Activated B cell treated with CpG ODN at 0.5 μM for 24 hours (primary cell): ENCODE measurements around the gene POLR1H. TPM values are rescaled to one million over a fixed set of nuclear protein-coding genes. Genes with fewer than 3 reads are reported as not detected.
A peak's percentile ranks its signal among the peaks of the same experiment; 100 is the strongest.

ENCODE experiments used
- ATAC-seq: fragments of 200-7000 bp; cut with Tn5 transposase; one replicate; pipeline ENCODE4 v1.10.0; 2021; ENCODE audit warnings: low read depth, mild to moderate bottlenecking, moderate library complexity
- CTCF ChIA-PET: fragments of 350-600 bp; sonication (Branson Sonifier 250); formaldehyde crosslinking; loops from one replicate; lab custom pipeline; 2021; ENCODE audit warnings: antibody characterized with exemption; lab: Charles Lee
- POLR2A ChIA-PET: fragments of 350-600 bp; sonication (Branson Sonifier 250); formaldehyde crosslinking; loops from one replicate; lab custom pipeline; 2021; ENCODE audit warnings: antibody characterized with exemption; lab: Charles Lee
- DNase-seq: peaks from one replicate; pipeline ENCODE4 v3.0.0; 2022
- H3K27ac Mint-ChIP-seq: one replicate; pipeline ENCODE4 v1.8.0; 2020; ENCODE audit warnings: mixed read lengths
- H3K27me3 Mint-ChIP-seq: one replicate; pipeline ENCODE4 v1.8.0; 2021; ENCODE audit warnings: mixed read lengths
- H3K36me3 Mint-ChIP-seq: one replicate; pipeline ENCODE4 v1.8.0; 2021; ENCODE audit warnings: low read depth, mixed read lengths
- H3K4me1 Mint-ChIP-seq: one replicate; pipeline ENCODE4 v1.8.0; 2021; ENCODE audit warnings: mixed read lengths
- H3K4me3 Mint-ChIP-seq: one replicate; pipeline ENCODE4 v1.8.0; 2020; ENCODE audit warnings: mild to moderate bottlenecking, mixed read lengths
- H3K9me3 Mint-ChIP-seq: one replicate; pipeline ENCODE4 v1.8.0; 2020; ENCODE audit warnings: mixed read lengths
- CTCF ChIP-seq: fragments of 200-600 bp; IDR thresholded peaks from one replicate; pipeline ENCODE4 v1.8.0; 2022; ENCODE audit warnings: antibody characterized with exemption, mild to moderate bottlenecking
- intact Hi-C: fragments of 100-400 bp; cut with micrococcal nuclease; formaldehyde crosslinking; loops from one replicate; pipeline ENCODE4 v1.15.1; 2024
- total RNA-seq: library from RNA; stranded (reverse); gene quantifications from 2 replicates; pipeline ENCODE4 v1.2.3, GENCODE V29; 2022

POLR1H gene
- total RNA-seq, 1 donor from 2014 or later: 44.1 TPM

DNA sequence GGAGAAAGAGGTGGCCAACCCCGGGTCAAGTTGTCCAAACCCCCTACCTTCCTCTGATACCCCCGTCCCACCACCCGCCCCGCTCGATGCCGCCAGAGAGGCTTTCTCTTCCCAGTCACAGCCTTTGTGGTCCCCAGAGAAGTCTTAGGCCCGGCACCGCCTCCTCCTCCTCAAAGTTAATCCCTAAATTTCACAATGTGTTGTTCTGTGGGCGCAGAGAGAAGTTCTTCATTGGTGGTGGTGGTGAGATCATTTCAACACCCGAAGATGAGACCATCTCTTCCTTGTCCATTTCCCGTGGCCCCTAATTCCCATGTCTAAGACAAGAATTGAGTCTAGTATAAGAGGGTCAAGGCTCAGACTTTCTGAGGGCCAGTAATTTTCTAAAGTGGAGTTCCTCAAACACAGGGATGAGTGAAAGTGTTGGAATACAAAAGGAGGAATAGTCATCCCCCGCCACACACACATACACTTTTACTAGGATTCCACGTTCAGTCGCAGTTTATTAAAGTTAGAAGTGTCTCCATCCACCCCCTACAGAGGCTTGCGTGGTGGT is 41.4 kb downstream of the POLR1H start:
- Mint-ChIP-seq H3K4me3 (peak overlapping the region; percentile 89), H3K27ac (peak overlapping the region; percentile 70), H3K36me3 (no peaks in the 10 kb centered on the region), H3K9me3 (no peaks in the 10 kb centered on the region), H3K4me1 (peaks cover 40% of the 10 kb centered on the region), H3K27me3 (peaks cover 46% of the 10 kb centered on the region)
- POLR2A ChIA-PET: interaction anchor here (1.3 to 2.6 kb wide), 3 partner anchors 28 to 41 kb away, joined by 5 to 20 read pairs (median 5); partner anchors contain the start of gene POLR1H
- CTCF ChIA-PET: interaction anchor here (0.7 to 5.7 kb wide), 14 partner anchors 8 to 364 kb away, joined by 3 to 138 read pairs (median 4); partner anchors contain the start of genes POLR1H and PPP1R11
- intact Hi-C loops: loop anchor here (2.0 to 5.0 kb wide), 2 partner anchors 110 to 156 kb away; partner anchors contain the start of gene TRIM26
- peak; percentile 12 for ATAC-seq
- TF ChIP-seq CTCF: no peak
- DNase-seq: no peak

- peak overlapping the region; percentile 70 for H3K27ac Mint-ChIP-seq
- H3K9me3 Mint-ChIP-seq: no peaks in the 10 kb centered on the region
- peak overlapping the region; percentile 89 for H3K4me3 Mint-ChIP-seq
- ATAC-seq (peak; percentile 83), DNase-seq (peak; percentile 68)
- peaks cover 38% of the 10 kb centered on the region for H3K4me1 Mint-ChIP-seq
- POLR2A ChIA-PET: interaction anchor here (0.5 to 2.6 kb wide), 11 partner anchors 11 to 1941 kb away, joined by 3 to 20 read pairs (median 4); partner anchors contain the start of genes POLR1H and PPP1R11
- no peaks in the 10 kb centered on the region for H3K36me3 Mint-ChIP-seq
- CTCF ChIA-PET: interaction anchor here (0.7 to 5.7 kb wide), 15 partner anchors 9 to 365 kb away, joined by 3 to 138 read pairs (median 4); partner anchors contain the start of genes POLR1H and PPP1R11
- intact Hi-C loops: loop anchor here (1.0 to 5.0 kb wide), 7 partner anchors 28 to 294 kb away; partner anchors contain the start of genes PPP1R11 and TRIM26
- peaks cover 47% of the 10 kb centered on the region for H3K27me3 Mint-ChIP-seq
- TF ChIP-seq CTCF: peak; percentile 41
Measured at GRCh38 chr6:30102970-30103871, 42.2 kb downstream of the POLR1H start.

DNA sequence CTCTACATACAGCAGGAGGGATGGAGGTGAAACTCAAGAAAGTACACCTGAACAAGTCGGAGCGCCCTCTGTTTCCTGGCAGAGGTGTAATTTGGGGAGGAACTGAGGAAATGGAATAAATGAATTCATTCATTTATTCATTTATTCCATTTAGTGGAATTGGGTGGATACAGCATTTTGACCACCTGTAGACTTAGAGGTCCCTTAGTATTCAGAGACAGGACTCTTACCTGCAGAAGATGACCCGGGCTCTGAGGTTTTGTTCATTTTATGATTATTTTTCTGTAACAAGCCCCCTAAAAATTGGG is 42.8 kb downstream of the POLR1H start:
- intact Hi-C loops: loop anchor here (1.0 to 5.0 kb wide), 7 partner anchors 27 to 293 kb away; partner anchors contain the start of genes PPP1R11 and TRIM26
- no peak for ATAC-seq

GRCh38 chr6:30104661-30105060 is 43.6 kb downstream of the POLR1H start:
- ATAC-seq (no peak), DNase-seq (no peak)
- intact Hi-C loops: loop anchor here (5.0 kb wide), 1 partner anchor 108 kb away; the partner anchor contains the start of gene TRIM26
- Mint-ChIP-seq H3K9me3 (no peaks in the 10 kb centered on the region), H3K36me3 (no peaks in the 10 kb centered on the region), H3K4me3 (no peak overlapping the region), H3K4me1 (peaks cover 37% of the 10 kb centered on the region), H3K27ac (no peak overlapping the region), H3K27me3 (peaks cover 42% of the 10 kb centered on the region)
- POLR2A ChIA-PET: interaction anchor here (1.3 to 2.3 kb wide), 2 partner anchors 17 to 38 kb away, joined by 3 to 7 read pairs; partner anchors contain the start of gene PPP1R11
- TF ChIP-seq CTCF: no peak
- CTCF ChIA-PET: interaction anchor here (5.7 kb wide), 1 partner anchor 27 kb away, joined by 138 read pairs; no protein-coding TSS in a partner anchor

More for the DNA sequence above, 42.8 kb downstream of the POLR1H start:
- DNase-seq: no peak
- peak overlapping the region; percentile 70 for H3K27ac Mint-ChIP-seq
- no peaks in the 10 kb centered on the region for H3K36me3 Mint-ChIP-seq
- peak overlapping the region; percentile 89 for H3K4me3 Mint-ChIP-seq
- peaks cover 38% of the 10 kb centered on the region for H3K4me1 Mint-ChIP-seq
- no peaks in the 10 kb centered on the region for H3K9me3 Mint-ChIP-seq
- H3K27me3 Mint-ChIP-seq: peaks cover 45% of the 10 kb centered on the region
- ChIA-PET CTCF (interaction anchor here (0.9 to 5.7 kb wide), 12 partner anchors 9 to 350 kb away, joined by 3 to 138 read pairs (median 4); partner anchors contain the start of gene PPP1R11), POLR2A (interaction anchor here (0.6 to 2.6 kb wide), 10 partner anchors 16 to 1942 kb away, joined by 3 to 20 read pairs (median 4); partner anchors contain the start of genes POLR1H and PPP1R11)
- no peak for TF ChIP-seq CTCF
